WTC11 (cell line): ENCODE data around the gene IZUMO1.

ENCODE experiments used
- CTCF ChIP-seq: fragments of 200-600 bp; IDR thresholded peaks from 2 replicates; pipeline ENCODE4 v1.8.0; 2022; ENCODE audit warnings: antibody characterized with exemption
- FOXJ3 ChIP-seq: sonication (generic); formaldehyde crosslinking; IDR thresholded peaks from 2 replicates; pipeline ENCODE4 v1.9.0; 2021; ENCODE audit warnings: missing genetic modification reagents, mild to moderate bottlenecking, borderline replicate concordance
- FOXP1 ChIP-seq: sonication (generic); formaldehyde crosslinking; IDR thresholded peaks from 2 replicates; pipeline ENCODE4 v1.8.0; 2022; ENCODE audit warnings: missing genetic modification reagents, mild to moderate bottlenecking, moderate library complexity, borderline replicate concordance
- IRF1 ChIP-seq: sonication (generic); formaldehyde crosslinking; IDR thresholded peaks from 2 replicates; pipeline ENCODE4 v1.8.0; 2023; ENCODE audit warnings: missing genetic modification reagents
- MXD4 ChIP-seq: fragments of 250-450 bp; sonication (Bioruptor Pico); IDR thresholded peaks from 2 replicates; pipeline ENCODE4 v1.8.0; 2021; ENCODE audit warnings: mild to moderate bottlenecking, moderate library complexity, borderline replicate concordance
- NFYB ChIP-seq: sonication (generic); formaldehyde crosslinking; conservative IDR thresholded peaks from 2 replicates; pipeline ENCODE4 v1.8.0; 2022; ENCODE audit warnings: low read depth, missing genetic modification reagents
- RELA ChIP-seq: sonication (generic); formaldehyde crosslinking; IDR thresholded peaks from 2 replicates; pipeline ENCODE4 v1.8.1; 2022; ENCODE audit warnings: missing genetic modification reagents, mild to moderate bottlenecking, borderline replicate concordance

- TF ChIP-seq CTCF (no peak), IRF1 (CRISPR knock-in tag) (no peak), NFYB (CRISPR knock-in tag) (no peak), FOXJ3 (CRISPR knock-in tag) (no peak), FOXP1 (CRISPR knock-in tag) (no peak), RELA (CRISPR knock-in tag) (no peak), MXD4 (CRISPR knock-in tag) (no peak)
Observed at GRCh38 chr19:48705431-48705830, 41.3 kb downstream of the IZUMO1 start.
